HG03139 (cell line): Measurements from ENCODE around the gene CISD3.

Experiments used
- ATAC-seq: cut with Tn5 transposase; IDR thresholded peaks from one replicate; pipeline ENCODE4 v1.9.1; 2021; ENCODE audit not compliant: unreplicated experiment

CISD3 gene

DNA sequence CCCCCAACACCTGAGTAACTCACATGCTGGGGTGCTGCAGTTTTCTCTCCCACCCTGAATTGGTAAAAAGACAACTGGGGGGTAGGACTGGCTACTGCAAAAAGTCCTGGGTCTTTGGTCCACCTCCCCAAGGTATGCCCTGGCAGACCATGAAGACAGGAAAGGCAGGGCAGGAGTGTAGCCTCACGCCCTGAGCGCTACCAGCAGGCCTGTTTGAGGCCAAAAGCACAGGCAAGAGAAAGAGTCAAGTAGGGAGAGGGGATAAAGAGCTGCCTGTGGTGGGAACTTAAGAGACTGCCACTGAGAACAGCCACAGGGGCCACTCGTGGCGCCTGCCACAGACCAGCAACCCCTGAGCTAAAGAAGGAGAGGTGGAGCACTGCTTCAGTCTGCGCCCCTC lies 36.2 kb downstream of the CISD3 start:
- ATAC-seq, result no peak

DNA sequence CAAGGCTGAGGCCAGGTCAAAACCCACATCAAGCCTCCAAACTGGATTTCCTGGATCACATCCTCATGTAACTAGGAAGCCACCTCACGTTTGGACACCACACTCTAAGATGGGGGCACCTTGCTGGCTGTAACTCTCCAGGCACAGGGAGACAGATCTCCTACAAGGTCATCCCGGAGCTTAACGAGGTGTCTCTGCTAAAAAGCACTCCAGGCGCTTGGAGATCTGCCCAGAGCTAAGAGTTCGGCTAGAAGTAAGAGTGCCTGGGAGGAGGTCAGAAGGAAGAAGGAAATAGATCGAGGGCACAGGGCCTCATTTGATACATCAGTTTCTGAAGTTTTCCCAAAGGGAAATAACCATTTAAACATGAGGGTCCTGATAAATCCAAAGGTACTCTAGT lies 38.3 kb downstream of the CISD3 start:
- ATAC-seq, result no peak

DNA sequence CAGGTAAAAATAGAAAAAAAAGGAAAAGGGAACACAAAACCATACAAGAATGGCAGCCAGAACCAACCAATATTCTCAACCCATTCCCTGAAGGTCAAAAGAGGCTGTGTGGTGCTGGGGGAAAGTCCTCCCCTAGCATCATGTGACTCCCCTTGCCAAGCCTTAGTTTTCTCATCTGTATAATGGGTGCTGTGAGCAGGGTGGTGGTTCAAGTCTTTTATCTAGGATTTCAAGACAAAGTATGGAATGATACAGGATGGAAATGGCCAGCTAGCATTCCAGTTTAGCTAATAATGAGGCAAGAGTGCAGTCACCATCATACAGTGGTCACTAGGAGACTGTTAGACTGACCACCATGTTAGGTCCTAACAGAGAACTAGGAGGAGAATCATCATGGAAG lies 43.1 kb downstream of the CISD3 start:
- no peak for ATAC-seq

DNA sequence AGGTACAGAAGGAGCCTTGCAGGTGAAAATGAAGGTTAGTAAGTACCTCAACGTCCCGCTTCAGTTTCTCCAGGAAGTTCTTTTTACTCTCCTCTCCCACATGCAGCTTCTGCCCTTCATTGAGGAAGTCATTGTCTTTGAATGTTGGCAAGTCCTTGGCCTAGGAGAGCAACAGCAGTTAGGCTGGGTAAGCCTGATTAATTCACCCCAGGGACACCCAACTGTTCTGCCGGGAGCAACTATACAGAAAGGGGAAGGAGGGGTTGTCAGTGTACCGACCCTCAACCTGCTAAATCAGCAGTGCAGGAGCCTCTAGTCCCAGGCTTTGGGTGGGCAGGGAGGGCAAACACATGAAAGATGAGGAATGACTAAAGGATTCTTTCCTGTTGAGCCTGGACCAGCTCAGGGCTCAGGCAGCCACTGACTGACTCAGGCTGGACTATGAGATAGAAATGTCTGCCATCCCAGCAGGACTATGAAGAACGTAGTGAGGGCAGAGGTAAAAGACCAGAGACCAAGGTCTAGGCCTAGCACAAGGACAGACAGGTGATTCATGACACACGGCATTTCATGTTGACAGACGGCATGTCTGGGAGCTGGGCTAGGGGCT lies 47.6 kb downstream of the CISD3 start:
- no peak for ATAC-seq

DNA sequence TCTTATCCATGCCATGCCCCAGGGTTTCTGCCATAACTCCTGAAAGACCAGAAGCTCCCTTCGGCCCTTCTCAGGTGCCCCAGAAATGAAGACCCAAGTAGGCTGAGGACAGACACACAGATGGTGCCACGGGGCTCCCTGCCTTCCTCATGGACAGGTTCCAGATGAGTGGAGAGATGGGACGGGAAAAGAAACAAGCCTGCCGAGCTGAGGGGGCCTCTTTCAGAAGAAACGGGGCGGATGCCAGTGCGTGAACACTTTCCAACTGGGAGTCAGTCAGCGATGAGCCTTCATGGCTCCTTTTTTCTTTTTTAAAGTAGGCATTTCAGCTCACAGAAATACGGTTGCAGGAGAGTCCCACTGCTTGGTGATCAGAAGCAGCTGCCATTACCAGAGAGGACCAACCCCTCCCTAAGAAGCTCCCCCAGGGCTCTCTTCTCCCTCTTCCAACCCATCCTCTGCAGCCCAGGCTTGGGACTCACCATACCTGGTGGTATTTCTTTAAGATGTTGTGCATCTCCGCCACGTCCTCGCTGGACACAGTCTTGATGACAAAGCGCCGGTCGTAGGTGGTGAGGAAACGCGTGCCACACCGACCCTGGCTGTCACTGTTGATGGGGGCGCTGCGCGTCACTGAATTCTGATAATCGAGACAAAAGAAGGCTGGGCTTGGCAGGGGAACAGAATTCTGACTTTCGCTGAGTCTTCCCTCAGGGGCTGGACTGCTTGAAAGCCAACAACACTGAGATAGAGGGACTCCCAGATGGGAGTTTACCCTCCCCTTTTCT lies 50.0 kb downstream of the CISD3 start:
- no peak for ATAC-seq

DNA sequence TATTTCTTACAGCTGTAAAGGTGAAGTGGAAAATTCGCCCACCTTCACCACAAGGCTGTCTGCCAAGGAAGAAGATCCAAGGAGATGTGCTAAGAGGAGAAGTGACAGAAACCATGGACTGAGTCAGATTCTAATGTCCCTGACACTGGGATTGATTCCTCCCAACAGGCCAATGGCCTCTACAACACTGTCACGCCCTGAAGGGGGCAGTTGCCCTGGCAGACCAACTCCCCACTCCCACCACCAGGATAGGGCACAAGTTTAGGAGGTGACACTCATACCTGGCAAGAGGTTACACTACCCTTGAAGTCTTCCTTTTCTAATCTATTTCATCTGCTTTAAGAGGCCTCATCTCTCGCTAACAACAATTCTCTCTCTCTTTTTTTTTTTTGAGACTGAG lies 53.1 kb downstream of the CISD3 start:
- ATAC-seq, result no peak
